Activated CD4-positive, alpha-beta T cell treated with anti-CD3 and anti-CD28 coated beads, Interleukin-2, amount 10 ng/mL, durations not matched to agents 24 days and 14 days (primary cell): ENCODE results near the gene BMPER. TPM values are rescaled to one million over a fixed set of nuclear protein-coding genes. Genes with fewer than 3 reads are reported as not detected.

Source experiments
- DNase-seq: peaks from one replicate; pipeline ENCODE4 v3.0.0; 2022
- H3K27ac Mint-ChIP-seq: one replicate; pipeline ENCODE4 v1.8.0; 2022; ENCODE audit warnings: mild to moderate bottlenecking, mixed read lengths
- H3K27me3 Mint-ChIP-seq: one replicate; pipeline ENCODE4 v1.8.0; 2022; ENCODE audit warnings: mixed read lengths
- H3K36me3 Mint-ChIP-seq: one replicate; pipeline ENCODE4 v1.8.0; 2022; ENCODE audit warnings: low read depth, mild to moderate bottlenecking, mixed read lengths
- H3K4me1 Mint-ChIP-seq: one replicate; pipeline ENCODE4 v1.8.0; 2021; ENCODE audit warnings: mixed read lengths
- H3K4me3 Mint-ChIP-seq: one replicate; pipeline ENCODE4 v1.8.0; 2022; ENCODE audit warnings: mild to moderate bottlenecking, moderate library complexity, mixed read lengths
- H3K9me3 Mint-ChIP-seq: one replicate; pipeline ENCODE4 v1.8.0; 2021; ENCODE audit warnings: mixed read lengths
- intact Hi-C: fragments of 100-400 bp; cut with micrococcal nuclease; formaldehyde crosslinking; loops from one replicate; pipeline ENCODE4 v1.15.1; 2023
- total RNA-seq: library from RNA; stranded (reverse); gene quantifications from 2 replicates; pipeline ENCODE4 v1.2.3, GENCODE V29; 2022

Gene BMPER
- total RNA-seq, 1 donor from 2014 or later = not detected

DNA sequence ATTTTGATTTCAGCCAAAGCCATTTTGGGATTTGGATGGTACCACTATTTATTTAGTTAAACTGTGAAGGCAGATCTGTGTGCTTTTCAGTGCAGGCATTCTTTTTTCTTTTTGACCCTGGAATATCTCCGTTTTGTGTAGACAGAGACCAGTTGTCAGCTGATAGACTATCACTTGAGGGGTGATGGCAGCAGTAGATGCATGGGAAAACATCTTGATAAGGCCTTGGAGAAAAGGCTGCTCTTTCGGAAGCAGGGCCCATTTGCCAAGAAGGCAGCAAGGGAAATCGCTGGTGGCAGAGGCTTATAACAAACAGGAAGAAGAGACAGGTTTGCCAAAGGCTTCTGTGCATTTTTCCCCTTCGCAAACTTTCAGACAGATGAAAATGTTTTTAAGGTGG lies 2.6 kb upstream of the BMPER start:
- intact Hi-C loops = no loop called here
- Mint-ChIP-seq H3K36me3 (no peaks in the 10 kb centered on the region), H3K4me3 (no peak overlapping the region), H3K4me1 (peaks cover 2% of the 10 kb centered on the region), H3K27ac (no peak overlapping the region), H3K9me3 (no peaks in the 10 kb centered on the region), H3K27me3 (peaks cover 60% of the 10 kb centered on the region)
- no peak for DNase-seq

DNA sequence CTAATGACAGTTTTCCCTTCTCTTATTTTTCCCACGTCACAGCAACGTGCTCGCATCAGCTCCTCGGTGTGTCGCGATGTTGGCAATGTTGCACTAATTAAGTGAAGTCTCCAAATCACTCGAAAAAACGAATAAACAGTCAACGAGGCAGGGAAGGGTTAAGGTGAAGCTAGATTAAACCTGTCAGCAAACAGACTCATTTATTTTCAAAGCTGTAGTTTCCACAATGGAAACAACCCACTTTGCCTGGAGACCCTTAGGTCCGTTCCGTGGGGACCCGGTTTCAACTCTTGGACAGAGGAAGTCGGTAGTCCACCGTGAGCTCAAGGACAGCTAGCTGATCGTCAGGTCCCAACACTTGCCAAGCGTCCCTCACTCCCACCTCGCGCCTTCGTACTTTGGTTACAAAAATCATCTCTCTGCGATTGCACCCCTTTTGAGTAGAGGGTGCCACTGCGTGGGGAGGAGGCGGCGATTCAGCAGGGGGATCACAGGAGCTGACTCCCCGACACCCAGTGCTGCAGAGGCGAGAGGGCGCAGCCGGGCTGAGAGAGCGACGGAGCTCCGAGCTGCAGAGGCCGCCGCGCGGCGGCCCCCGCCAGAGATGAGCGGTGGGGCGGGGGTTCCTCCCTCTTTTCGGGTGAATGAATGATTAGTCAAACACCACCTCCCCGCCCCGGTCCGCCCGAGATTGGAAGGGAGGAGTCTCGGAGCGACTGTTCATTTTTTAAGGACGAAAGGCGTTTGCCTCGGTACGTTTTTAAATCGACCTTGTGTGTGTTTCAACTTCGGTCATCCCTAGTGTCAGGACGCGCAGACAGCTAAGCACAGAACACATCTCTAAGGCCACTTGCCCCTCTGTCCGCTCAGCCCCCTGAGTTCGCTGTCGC lies 1.3 kb upstream of the BMPER start:
- H3K9me3 Mint-ChIP-seq = no peaks in the 10 kb centered on the region
- intact Hi-C loops = no loop called here
- no peak overlapping the region for H3K27ac Mint-ChIP-seq
- H3K27me3 Mint-ChIP-seq = peaks cover 66% of the 10 kb centered on the region
- peak overlapping the region; percentile 59 for H3K4me3 Mint-ChIP-seq
- H3K36me3 Mint-ChIP-seq = no peaks in the 10 kb centered on the region
- peaks cover 2% of the 10 kb centered on the region for H3K4me1 Mint-ChIP-seq
- DNase-seq = no peak

DNA sequence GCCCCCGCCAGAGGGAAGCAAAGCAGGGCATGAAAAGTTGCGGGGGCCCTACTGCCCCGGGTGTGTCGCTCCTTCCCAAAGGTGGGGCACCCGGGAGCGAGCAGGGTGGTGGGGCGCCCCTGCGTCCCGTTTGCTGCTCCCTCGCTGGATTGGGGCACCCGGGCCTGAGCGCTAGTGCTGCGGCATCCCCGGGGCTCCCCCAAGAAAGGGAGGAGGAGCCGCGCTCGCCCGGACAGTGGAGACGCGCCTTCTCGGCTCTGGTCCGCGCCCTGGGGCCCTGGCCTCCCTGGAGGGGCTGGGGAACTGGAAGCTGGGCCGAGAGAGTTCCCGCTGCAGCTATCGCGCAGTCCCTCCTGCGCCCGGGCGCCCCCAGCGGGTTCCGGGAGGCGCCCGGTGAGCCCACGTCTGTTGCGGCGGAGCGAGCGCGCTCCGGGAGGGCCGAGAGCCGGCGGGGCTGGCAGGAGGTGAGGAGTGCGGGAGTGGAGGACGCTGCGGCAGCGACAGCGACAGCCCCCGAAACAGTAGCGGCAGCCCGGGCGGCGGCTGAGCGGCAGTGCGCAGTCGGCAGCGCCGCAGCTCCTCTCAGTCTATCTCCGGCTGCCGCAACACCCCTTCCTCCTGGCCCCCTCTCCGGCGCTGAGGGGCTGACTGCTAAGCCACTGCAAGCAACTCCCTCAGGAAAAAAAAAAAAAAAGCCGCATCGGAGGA lies 504 bp upstream of the BMPER start:
- intact Hi-C loops = no loop called here
- Mint-ChIP-seq H3K36me3 (no peaks in the 10 kb centered on the region), H3K4me1 (peaks cover 2% of the 10 kb centered on the region), H3K27ac (no peak overlapping the region), H3K9me3 (no peaks in the 10 kb centered on the region), H3K27me3 (peaks cover 65% of the 10 kb centered on the region), H3K4me3 (peak overlapping the region; percentile 59)
- DNase-seq = peak; percentile 60

DNA sequence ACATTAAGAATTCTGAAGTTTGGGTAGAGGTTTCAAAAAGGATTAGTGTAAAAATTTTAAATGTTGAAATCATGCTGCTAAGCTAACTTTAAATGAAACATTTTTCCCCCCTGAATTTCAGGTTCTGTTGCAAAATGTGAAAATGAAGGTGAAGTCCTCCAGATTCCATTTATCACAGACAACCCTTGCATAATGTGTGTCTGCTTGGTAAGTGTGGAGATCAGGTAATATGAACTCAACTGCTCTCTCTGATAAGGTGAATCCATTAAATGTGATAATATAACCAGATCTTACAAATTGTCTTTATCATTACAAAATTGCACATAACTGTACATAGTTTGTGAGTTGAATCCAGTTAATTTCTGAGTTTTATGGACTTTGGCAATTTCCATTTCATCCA lies 1.4 kb downstream of the BMPER start:
- Mint-ChIP-seq H3K36me3 (no peaks in the 10 kb centered on the region), H3K27me3 (peaks cover 58% of the 10 kb centered on the region), H3K9me3 (no peaks in the 10 kb centered on the region), H3K27ac (no peak overlapping the region), H3K4me3 (no peak overlapping the region), H3K4me1 (peaks cover 2% of the 10 kb centered on the region)
- intact Hi-C loops = no loop called here
- no peak for DNase-seq

DNA sequence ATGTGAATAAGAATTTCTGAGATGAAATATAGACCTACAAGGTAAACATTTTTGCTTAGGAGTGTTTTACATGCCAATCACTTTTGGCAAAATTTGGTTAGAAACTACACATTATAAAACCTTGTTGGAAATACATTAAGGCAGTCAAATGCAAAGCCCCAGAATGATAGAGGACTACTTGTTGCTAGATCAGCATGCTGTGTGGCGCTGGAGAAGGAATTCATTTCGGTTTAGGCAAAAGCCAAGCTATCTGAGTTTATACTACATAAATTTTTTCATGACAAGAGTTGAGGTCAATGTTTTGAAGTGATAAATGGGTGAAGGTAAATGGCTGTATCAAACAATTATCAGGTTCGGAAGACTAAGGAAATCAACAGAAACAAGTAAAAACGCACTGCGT lies 2.3 kb downstream of the BMPER start:
- Mint-ChIP-seq H3K27ac (no peak overlapping the region), H3K4me1 (peaks cover 2% of the 10 kb centered on the region), H3K36me3 (no peaks in the 10 kb centered on the region), H3K27me3 (peaks cover 49% of the 10 kb centered on the region), H3K4me3 (no peak overlapping the region), H3K9me3 (no peaks in the 10 kb centered on the region)
- intact Hi-C loops = no loop called here
- DNase-seq = no peak

DNA sequence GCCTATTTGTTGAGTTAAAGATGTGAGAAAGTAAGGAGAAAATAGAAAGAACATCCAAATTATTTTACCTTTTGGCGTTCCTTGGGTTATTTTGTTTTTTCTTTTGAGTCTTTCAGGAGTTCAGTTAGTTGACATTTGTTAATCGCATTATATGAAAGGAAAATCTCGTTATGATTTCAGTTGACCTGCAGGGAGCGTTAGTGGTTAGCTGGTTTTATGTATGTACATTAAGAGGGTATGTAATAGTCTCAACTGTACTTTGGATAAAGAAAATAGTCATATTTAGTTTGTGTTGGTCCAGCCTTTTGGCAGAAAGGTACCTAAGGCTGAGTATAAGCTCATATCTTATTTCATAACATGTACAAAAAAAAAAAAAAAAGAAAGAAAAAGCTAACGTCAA lies 4.0 kb downstream of the BMPER start:
- H3K9me3 Mint-ChIP-seq = no peaks in the 10 kb centered on the region
- H3K36me3 Mint-ChIP-seq = no peaks in the 10 kb centered on the region
- H3K4me1 Mint-ChIP-seq = no peaks in the 10 kb centered on the region
- H3K27ac Mint-ChIP-seq = no peak overlapping the region
- H3K4me3 Mint-ChIP-seq = no peak overlapping the region
- intact Hi-C loops = no loop called here
- DNase-seq = no peak
- peaks cover 34% of the 10 kb centered on the region for H3K27me3 Mint-ChIP-seq

DNA sequence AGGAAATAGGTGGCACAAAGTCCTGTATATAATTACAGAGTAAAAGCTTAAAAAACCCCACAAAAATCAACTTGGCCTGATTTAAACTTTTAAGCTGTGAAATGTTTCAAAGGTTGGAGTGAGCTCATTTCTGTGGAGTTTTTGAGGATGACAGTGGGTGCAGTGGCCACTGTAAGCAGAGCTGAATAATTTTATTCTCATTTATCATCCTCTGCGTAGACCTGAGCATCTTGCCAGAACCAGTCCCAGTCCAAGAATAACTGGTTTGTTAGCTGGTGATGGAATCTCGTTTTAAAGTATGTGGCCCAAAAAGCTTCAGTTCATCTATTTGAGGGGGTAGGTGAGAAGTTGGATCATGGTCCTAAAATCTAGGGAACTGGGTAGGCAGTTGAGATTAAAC lies 4.4 kb downstream of the BMPER start:
- H3K27me3 Mint-ChIP-seq = peaks cover 31% of the 10 kb centered on the region
- H3K9me3 Mint-ChIP-seq = no peaks in the 10 kb centered on the region
- H3K27ac Mint-ChIP-seq = no peak overlapping the region
- no peak overlapping the region for H3K4me3 Mint-ChIP-seq
- H3K4me1 Mint-ChIP-seq = no peaks in the 10 kb centered on the region
- H3K36me3 Mint-ChIP-seq = no peaks in the 10 kb centered on the region
- no peak for DNase-seq
- intact Hi-C loops = no loop called here

DNA sequence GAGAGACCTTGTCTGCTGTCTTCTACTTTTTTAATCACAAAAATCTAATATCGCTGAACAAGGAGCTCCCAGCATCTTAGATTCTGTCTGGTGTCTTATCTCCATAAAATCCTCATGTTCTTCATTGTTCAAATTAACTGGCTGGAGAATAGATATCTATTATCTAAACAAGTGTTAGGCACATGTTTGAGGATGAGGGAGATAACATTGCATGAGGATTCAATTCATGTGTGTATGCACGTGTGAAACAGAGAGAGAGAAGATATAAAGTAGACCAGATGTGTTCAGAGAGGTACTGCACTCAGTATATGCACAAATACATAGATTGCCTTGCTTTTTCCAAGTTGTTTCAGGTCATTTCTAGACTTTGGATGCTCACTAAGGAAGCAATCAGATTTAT lies 5.4 kb downstream of the BMPER start:
- Mint-ChIP-seq H3K9me3 (no peaks in the 10 kb centered on the region), H3K27me3 (peaks cover 29% of the 10 kb centered on the region), H3K27ac (no peak overlapping the region), H3K36me3 (no peaks in the 10 kb centered on the region), H3K4me3 (no peak overlapping the region), H3K4me1 (no peaks in the 10 kb centered on the region)
- intact Hi-C loops = no loop called here
- no peak for DNase-seq

DNA sequence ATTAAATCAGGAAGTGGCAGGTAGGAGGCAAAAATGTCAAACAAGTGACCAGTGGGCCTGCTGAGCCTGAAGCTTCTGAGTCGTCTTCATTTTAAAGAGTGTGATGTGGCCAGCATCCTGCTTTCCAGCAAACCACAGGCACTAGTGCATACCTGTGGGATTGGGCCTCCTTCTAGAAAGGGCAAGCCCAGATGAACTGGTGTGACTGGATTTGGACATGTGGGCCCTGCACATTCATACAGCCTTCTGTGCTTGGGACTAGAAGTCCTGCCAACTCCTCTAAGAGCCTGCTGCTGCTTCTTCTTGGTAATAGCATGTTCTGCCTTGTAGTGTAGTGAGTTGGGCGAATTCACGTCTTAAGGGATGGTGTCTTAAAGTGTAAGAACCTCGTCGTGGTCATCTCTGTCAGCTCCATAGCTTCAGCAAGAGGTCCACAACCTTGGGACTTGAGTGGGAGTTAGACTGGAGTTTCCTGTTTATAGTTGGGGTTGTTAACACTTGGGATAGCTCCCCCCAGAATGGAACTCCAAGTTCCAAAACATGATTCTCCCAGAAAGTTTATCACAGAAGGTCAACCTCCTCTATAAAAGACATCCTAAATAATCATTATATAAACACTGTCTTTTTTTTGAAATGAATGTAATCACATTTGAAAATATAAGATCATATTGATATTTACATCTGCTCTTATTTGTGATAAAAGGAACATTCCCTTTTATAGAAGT lies 11.2 kb downstream of the BMPER start:
- H3K36me3 Mint-ChIP-seq = no peaks in the 10 kb centered on the region
- intact Hi-C loops = no loop called here
- no peaks in the 10 kb centered on the region for H3K9me3 Mint-ChIP-seq
- DNase-seq = no peak
- H3K27me3 Mint-ChIP-seq = no peaks in the 10 kb centered on the region
- H3K4me3 Mint-ChIP-seq = no peak overlapping the region
- no peak overlapping the region for H3K27ac Mint-ChIP-seq
- no peaks in the 10 kb centered on the region for H3K4me1 Mint-ChIP-seq

DNA sequence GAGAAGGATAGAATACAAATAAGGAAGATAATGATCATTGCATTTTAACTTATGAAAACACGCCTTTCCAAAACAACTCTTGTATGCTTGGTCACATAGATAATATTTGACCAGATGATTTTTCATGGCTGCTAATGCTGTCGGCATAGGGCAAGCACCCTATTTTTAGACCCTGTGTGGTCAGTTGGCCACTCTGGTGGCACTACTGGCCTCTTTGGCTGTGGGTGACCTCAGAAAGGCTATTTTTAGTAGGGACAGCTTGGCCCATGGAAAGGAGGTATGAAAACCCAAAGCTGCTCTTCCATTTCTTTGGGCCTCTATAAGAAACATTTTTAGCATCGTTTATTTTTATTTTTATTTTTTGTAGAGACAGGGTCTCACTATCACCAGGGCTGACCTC lies 12.3 kb downstream of the BMPER start:
- Mint-ChIP-seq H3K4me1 (no peaks in the 10 kb centered on the region), H3K27ac (no peak overlapping the region), H3K36me3 (no peaks in the 10 kb centered on the region), H3K27me3 (no peaks in the 10 kb centered on the region), H3K4me3 (no peak overlapping the region), H3K9me3 (no peaks in the 10 kb centered on the region)
- no peak for DNase-seq
- intact Hi-C loops = no loop called here

DNA sequence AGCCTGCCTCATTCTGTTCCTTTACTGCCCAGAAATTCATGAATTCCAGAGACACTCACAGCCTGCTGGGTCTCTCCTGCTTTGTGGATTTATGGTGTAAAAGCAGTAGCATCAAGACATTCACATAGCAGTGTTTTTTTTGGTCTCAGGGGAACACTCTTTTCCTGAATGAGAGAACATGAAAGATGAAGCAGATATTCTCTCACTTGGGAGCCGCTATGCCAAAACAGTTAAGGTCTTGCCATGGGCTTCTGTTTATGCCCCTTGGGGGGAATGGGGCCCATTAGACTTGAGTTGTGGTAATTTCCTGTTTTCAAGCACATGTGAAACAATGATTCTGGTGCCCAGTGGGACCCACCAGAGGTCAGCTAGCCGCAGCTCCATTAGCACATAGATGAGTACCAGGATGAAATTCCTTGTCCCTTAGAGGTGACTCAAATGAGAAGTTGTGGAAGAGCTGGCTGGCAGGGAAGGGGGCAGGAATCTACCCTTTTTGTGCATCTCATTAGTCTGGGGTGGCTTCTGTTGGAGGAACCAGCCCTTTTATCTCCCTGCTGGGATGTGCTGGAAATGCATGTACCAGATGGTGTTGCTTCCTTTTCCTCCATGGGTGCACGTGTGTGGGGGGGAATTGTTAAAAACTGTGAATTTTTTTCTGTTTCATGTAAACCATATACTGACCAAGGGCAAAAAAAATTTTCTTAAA lies 13.3 kb downstream of the BMPER start:
- H3K4me3 Mint-ChIP-seq = no peak overlapping the region
- DNase-seq = no peak
- no peaks in the 10 kb centered on the region for H3K27me3 Mint-ChIP-seq
- no peak overlapping the region for H3K27ac Mint-ChIP-seq
- no peaks in the 10 kb centered on the region for H3K36me3 Mint-ChIP-seq
- intact Hi-C loops = no loop called here
- H3K9me3 Mint-ChIP-seq = no peaks in the 10 kb centered on the region
- H3K4me1 Mint-ChIP-seq = no peaks in the 10 kb centered on the region

DNA sequence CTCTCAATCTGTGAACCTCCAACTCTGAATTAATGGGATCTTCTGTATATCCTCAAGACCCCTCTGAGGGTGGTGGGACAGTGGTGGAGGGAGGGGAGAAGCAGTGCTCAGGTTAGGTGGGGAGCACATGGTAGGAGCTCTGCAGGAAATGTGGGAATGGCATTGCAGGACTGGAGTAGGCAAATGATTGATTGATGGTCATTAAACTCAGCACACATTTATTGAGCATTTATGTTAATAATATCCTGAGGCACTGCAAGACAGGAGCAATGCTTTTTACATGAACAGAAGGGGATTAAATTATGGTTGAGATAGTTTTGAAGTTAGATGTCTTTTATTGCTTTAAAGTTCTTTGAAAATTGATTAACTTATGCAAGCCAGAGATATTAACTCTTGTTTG lies 14.1 kb downstream of the BMPER start:
- no peak overlapping the region for H3K27ac Mint-ChIP-seq
- H3K4me3 Mint-ChIP-seq = no peak overlapping the region
- H3K9me3 Mint-ChIP-seq = no peaks in the 10 kb centered on the region
- no peaks in the 10 kb centered on the region for H3K4me1 Mint-ChIP-seq
- H3K36me3 Mint-ChIP-seq = no peaks in the 10 kb centered on the region
- H3K27me3 Mint-ChIP-seq = no peaks in the 10 kb centered on the region
- DNase-seq = no peak
- intact Hi-C loops = no loop called here

DNA sequence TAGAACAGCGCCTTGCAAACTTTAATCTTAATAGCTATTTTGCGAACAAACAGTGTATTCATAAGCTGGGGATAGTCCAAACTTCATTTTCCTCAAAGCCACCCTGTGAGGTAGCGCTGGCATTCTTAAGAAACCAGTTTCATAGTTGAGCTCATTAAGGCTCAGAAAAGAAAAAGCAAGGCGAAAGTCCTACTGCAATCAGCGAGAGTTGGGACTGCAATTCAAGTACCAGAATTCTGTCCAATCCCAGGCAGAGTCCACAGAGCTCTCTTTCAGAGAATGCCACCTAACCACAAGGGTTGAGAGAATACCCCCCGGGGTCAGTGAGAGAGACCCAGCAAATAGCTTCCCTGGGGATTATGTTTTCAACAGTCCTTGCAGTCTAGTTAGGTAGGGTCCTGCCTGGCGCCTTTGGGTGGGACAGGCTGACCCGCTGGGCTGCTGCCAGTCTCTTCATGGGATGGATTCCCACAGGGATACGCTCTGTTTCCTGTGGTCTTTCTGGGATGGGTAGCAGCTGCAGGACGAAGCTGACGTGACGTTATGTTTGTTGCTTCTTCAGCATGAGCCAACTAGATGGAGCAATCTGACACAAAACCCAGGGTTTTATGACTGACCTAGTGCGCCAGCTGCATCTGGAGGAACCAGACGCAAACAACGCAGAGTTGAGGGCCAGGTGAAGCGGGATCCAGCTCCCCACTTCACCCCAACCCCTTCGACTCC lies 16.0 kb downstream of the BMPER start:
- no peaks in the 10 kb centered on the region for H3K27me3 Mint-ChIP-seq
- H3K4me1 Mint-ChIP-seq = no peaks in the 10 kb centered on the region
- no peaks in the 10 kb centered on the region for H3K36me3 Mint-ChIP-seq
- no peak overlapping the region for H3K4me3 Mint-ChIP-seq
- intact Hi-C loops = no loop called here
- H3K27ac Mint-ChIP-seq = no peak overlapping the region
- no peak for DNase-seq
- no peaks in the 10 kb centered on the region for H3K9me3 Mint-ChIP-seq
